ENCODE data around the gene MYBBP1A. TPM values are rescaled to one million over a fixed set of nuclear protein-coding genes. Genes with fewer than 3 reads are reported as not detected.

Gene MYBBP1A
- total RNA-seq, 5 donors from 2014 or later (not counting 1 experiment from before 2014, with no cell fraction given), result 57.0 to 102 (median 94.2) TPM

GRCh38 chr17:4585638-4585994 is 30.4 kb upstream of the MYBBP1A start:
- no peak overlapping the region for H3K4me3 ChIP-seq (ENCODE audit: control insufficient read depth in 1 of 2, extremely low read depth in 1 of 2, low read length in 1 of 2)
- 95% methylated on average over 7 of the region's 7 CpGs for WGBS (ENCODE audit: insufficient coverage)
- CTCF ChIA-PET, result interaction anchor here in 1 of 2 donors (0.6 kb wide), 1 partner anchor 211 kb away, joined by 3 read pairs; the partner anchor contains the start of gene PSMB6
- no peak overlapping the region for H3K27ac Mint-ChIP-seq
- H3K27me3 ChIP-seq (replicated peaks in 1 of 2; ENCODE audit: control insufficient read depth in 2 of 2, extremely low read depth in 1 of 2, insufficient read depth in 2 of 2, low read length in 1 of 2), result peaks cover 7 to 62% of the 10 kb centered on the region in 2 experiments
- no peaks in the 10 kb centered on the region for H3K36me3 Mint-ChIP-seq
- no peaks in the 10 kb centered on the region for H3K9me3 Mint-ChIP-seq
- POLR2A ChIA-PET, result interaction anchor here in 1 of 2 donors (0.5 kb wide), 1 partner anchor 923 kb away, joined by 3 read pairs; no protein-coding TSS in a partner anchor
- H3K27me3 Mint-ChIP-seq, result peaks cover 29 to 54% of the 10 kb centered on the region in 2 donors
- H3K36me3 ChIP-seq (ENCODE audit: control insufficient read depth in 2 of 2, extremely low read depth in 1 of 2, insufficient read depth in 1 of 2, low read length in 1 of 2), result no peaks in the 10 kb centered on the region
- peak overlapping the region in 1 of 3 donors; percentile 67 for H3K4me3 Mint-ChIP-seq
- no peaks in the 10 kb centered on the region for H3K9me3 ChIP-seq
- DNase-seq (no peak), ATAC-seq (replicated peaks in 1 of 4) (no peak)
- peaks cover 0 to 5% of the 10 kb centered on the region in 2 experiments for H3K4me1 ChIP-seq (ENCODE audit: control insufficient read depth in 1 of 2, extremely low read depth in 1 of 2, insufficient read depth in 2 of 2, low read length in 2 of 2)
- peaks cover 2 to 12% (median 6%) of the 10 kb centered on the region in 3 donors for H3K4me1 Mint-ChIP-seq
- H3K27ac ChIP-seq (ENCODE audit: low read length), result no peak overlapping the region

- CTCF ChIA-PET, result no interaction called here
- no peaks in the 10 kb centered on the region for H3K9me3 ChIP-seq
- Mint-ChIP-seq H3K27me3 (peaks cover 25 to 51% of the 10 kb centered on the region in 2 donors), H3K27ac (no peak overlapping the region), H3K9me3 (no peaks in the 10 kb centered on the region), H3K36me3 (no peaks in the 10 kb centered on the region), H3K4me1 (peaks cover 2 to 12% (median 6%) of the 10 kb centered on the region in 3 donors), H3K4me3 (peak overlapping the region; percentile 3 to 67 (median 49))
- no peak overlapping the region for H3K4me3 ChIP-seq (ENCODE audit: control insufficient read depth in 1 of 2, extremely low read depth in 1 of 2, low read length in 1 of 2)
- ATAC-seq (replicated peaks in 1 of 4) (no peak), DNase-seq (no peak)
- POLR2A ChIA-PET, result no interaction called here
- peaks cover 7 to 62% of the 10 kb centered on the region in 2 experiments for H3K27me3 ChIP-seq (replicated peaks in 1 of 2; ENCODE audit: control insufficient read depth in 2 of 2, extremely low read depth in 1 of 2, insufficient read depth in 2 of 2, low read length in 1 of 2)
- H3K27ac ChIP-seq (ENCODE audit: low read length), result no peak overlapping the region
- H3K36me3 ChIP-seq (ENCODE audit: control insufficient read depth in 2 of 2, extremely low read depth in 1 of 2, insufficient read depth in 1 of 2, low read length in 1 of 2), result no peaks in the 10 kb centered on the region
- peaks cover 0 to 5% of the 10 kb centered on the region in 2 experiments for H3K4me1 ChIP-seq (ENCODE audit: control insufficient read depth in 1 of 2, extremely low read depth in 1 of 2, insufficient read depth in 2 of 2, low read length in 2 of 2)
- WGBS (ENCODE audit: insufficient coverage), result 23% methylated on average over 49 of the region's 57 CpGs
These were observed 29.9 kb upstream of the MYBBP1A start for GRCh38 chr17:4584917-4585637.

- ChIA-PET CTCF (no interaction called here), POLR2A (no interaction called here)
- H3K27me3 Mint-ChIP-seq, result peaks cover 25 to 51% of the 10 kb centered on the region in 2 donors
- peak in 6 of 35 experiments; percentile 6 to 24 (median 14) for DNase-seq
- peak within 1 kb of the TSS; percentile 63 to 76 (median 67) for H3K4me3 Mint-ChIP-seq
- Histone ChIP-seq H3K27me3 (replicated peaks in 1 of 2; ENCODE audit: control insufficient read depth in 2 of 2, extremely low read depth in 1 of 2, insufficient read depth in 2 of 2, low read length in 1 of 2) (peaks cover 7 to 60% of the 10 kb centered on the region in 2 experiments), H3K36me3 (ENCODE audit: control insufficient read depth in 2 of 2, extremely low read depth in 1 of 2, insufficient read depth in 1 of 2, low read length in 1 of 2) (no peaks in the 10 kb centered on the region), H3K4me1 (ENCODE audit: control insufficient read depth in 1 of 2, extremely low read depth in 1 of 2, insufficient read depth in 2 of 2, low read length in 2 of 2) (peaks cover 0 to 5% of the 10 kb centered on the region in 2 experiments), H3K4me3 (ENCODE audit: control insufficient read depth in 1 of 2, extremely low read depth in 1 of 2, low read length in 1 of 2) (peak within 1 kb of the TSS; percentile 31 to 58), H3K9me3 (no peaks in the 10 kb centered on the region), H3K27ac (ENCODE audit: low read length) (no peak within 1 kb of the TSS)
- 2% methylated on average over 99 of the region's 100 CpGs for WGBS (ENCODE audit: insufficient coverage)
- no peak within 1 kb of the TSS for H3K27ac Mint-ChIP-seq
- ATAC-seq (replicated peaks in 1 of 4), result peak; percentile 41 to 71 (median 52)
- H3K4me1 Mint-ChIP-seq, result peaks cover 2 to 12% (median 6%) of the 10 kb centered on the region in 3 donors
- no peaks in the 10 kb centered on the region for H3K9me3 Mint-ChIP-seq
- H3K36me3 Mint-ChIP-seq, result no peaks in the 10 kb centered on the region
These were observed 29.1 kb upstream of the MYBBP1A start, which contains the start of gene SMTNL2 for GRCh38 chr17:4584101-4584916. Gene SMTNL2 (plus strand): TSS chr17:4584529. CDS start chr17:4584606, 77 bp downstream.

- ATAC-seq (replicated peaks in 1 of 4) (peak; percentile 46 to 82 (median 62)), DNase-seq (peak in 5 of 35 experiments; percentile 3 to 30 (median 17))
- Mint-ChIP-seq H3K27ac (no peak overlapping the region), H3K36me3 (no peaks in the 10 kb centered on the region), H3K27me3 (peaks cover 25 to 51% of the 10 kb centered on the region in 2 donors), H3K9me3 (no peaks in the 10 kb centered on the region), H3K4me1 (peaks cover 2 to 12% (median 6%) of the 10 kb centered on the region in 3 donors), H3K4me3 (peak overlapping the region; percentile 63 to 76 (median 66))
- H3K27ac ChIP-seq (ENCODE audit: low read length), result no peak overlapping the region
- 13% methylated on average over 3 of the region's 12 CpGs for WGBS (ENCODE audit: insufficient coverage)
- ChIA-PET CTCF (no interaction called here), POLR2A (no interaction called here)
- no peaks in the 10 kb centered on the region for H3K36me3 ChIP-seq (ENCODE audit: control insufficient read depth in 2 of 2, extremely low read depth in 1 of 2, insufficient read depth in 1 of 2, low read length in 1 of 2)
- H3K4me3 ChIP-seq (ENCODE audit: control insufficient read depth in 1 of 2, extremely low read depth in 1 of 2, low read length in 1 of 2), result peak overlapping the region; percentile 31 to 58
- H3K27me3 ChIP-seq (replicated peaks in 1 of 2; ENCODE audit: control insufficient read depth in 2 of 2, extremely low read depth in 1 of 2, insufficient read depth in 2 of 2, low read length in 1 of 2), result peaks cover 7 to 56% of the 10 kb centered on the region in 2 experiments
- no peaks in the 10 kb centered on the region for H3K9me3 ChIP-seq
- peaks cover 0 to 5% of the 10 kb centered on the region in 2 experiments for H3K4me1 ChIP-seq (ENCODE audit: control insufficient read depth in 1 of 2, extremely low read depth in 1 of 2, insufficient read depth in 2 of 2, low read length in 2 of 2)
These were observed 28.6 kb upstream of the MYBBP1A start for GRCh38 chr17:4583782-4584100.

- H3K4me1 Mint-ChIP-seq, result peaks cover 2 to 12% (median 6%) of the 10 kb centered on the region in 3 donors
- peak overlapping the region in 1 of 3 donors; percentile 66 for H3K4me3 Mint-ChIP-seq
- no peaks in the 10 kb centered on the region for H3K9me3 Mint-ChIP-seq
- peaks cover 0 to 5% of the 10 kb centered on the region in 2 experiments for H3K4me1 ChIP-seq (ENCODE audit: control insufficient read depth in 1 of 2, extremely low read depth in 1 of 2, insufficient read depth in 2 of 2, low read length in 2 of 2)
- no peak overlapping the region for H3K27ac Mint-ChIP-seq
- CTCF ChIA-PET, result no interaction called here
- H3K4me3 ChIP-seq (ENCODE audit: control insufficient read depth in 1 of 2, extremely low read depth in 1 of 2, low read length in 1 of 2), result no peak overlapping the region
- no peak overlapping the region for H3K27ac ChIP-seq (ENCODE audit: low read length)
- H3K9me3 ChIP-seq, result no peaks in the 10 kb centered on the region
- H3K27me3 ChIP-seq (replicated peaks in 1 of 2; ENCODE audit: control insufficient read depth in 2 of 2, extremely low read depth in 1 of 2, insufficient read depth in 2 of 2, low read length in 1 of 2), result peaks cover 7 to 56% of the 10 kb centered on the region in 2 experiments
- POLR2A ChIA-PET, result no interaction called here
- no peaks in the 10 kb centered on the region for H3K36me3 ChIP-seq (ENCODE audit: control insufficient read depth in 2 of 2, extremely low read depth in 1 of 2, insufficient read depth in 1 of 2, low read length in 1 of 2)
- DNase-seq, result no peak
- 69% methylated on average over 2 of the region's 3 CpGs for WGBS (ENCODE audit: insufficient coverage)
- H3K27me3 Mint-ChIP-seq, result peaks cover 25 to 51% of the 10 kb centered on the region in 2 donors
- no peak for ATAC-seq (replicated peaks in 1 of 4)
- no peaks in the 10 kb centered on the region for H3K36me3 Mint-ChIP-seq
These were observed 28.0 kb upstream of the MYBBP1A start for GRCh38 chr17:4583206-4583605.

- H3K4me3 ChIP-seq (ENCODE audit: control insufficient read depth in 1 of 2, extremely low read depth in 1 of 2, low read length in 1 of 2), result no peak overlapping the region
- H3K27me3 ChIP-seq (replicated peaks in 1 of 2; ENCODE audit: control insufficient read depth in 2 of 2, extremely low read depth in 1 of 2, insufficient read depth in 2 of 2, low read length in 1 of 2), result peaks cover 7 to 56% of the 10 kb centered on the region in 2 experiments
- no peaks in the 10 kb centered on the region for H3K9me3 Mint-ChIP-seq
- CTCF ChIA-PET, result no interaction called here
- H3K4me1 Mint-ChIP-seq, result peaks cover 2 to 12% (median 6%) of the 10 kb centered on the region in 3 donors
- H3K9me3 ChIP-seq, result no peaks in the 10 kb centered on the region
- 88% methylated on average over 6 of the region's 8 CpGs for WGBS (ENCODE audit: insufficient coverage)
- no peak overlapping the region for H3K27ac Mint-ChIP-seq
- no peak overlapping the region for H3K4me3 Mint-ChIP-seq
- POLR2A ChIA-PET, result no interaction called here
- no peak overlapping the region for H3K27ac ChIP-seq (ENCODE audit: low read length)
- no peaks in the 10 kb centered on the region for H3K36me3 Mint-ChIP-seq
- no peak for ATAC-seq (replicated peaks in 1 of 4)
- no peak for DNase-seq
- H3K36me3 ChIP-seq (ENCODE audit: control insufficient read depth in 2 of 2, extremely low read depth in 1 of 2, insufficient read depth in 1 of 2, low read length in 1 of 2), result no peaks in the 10 kb centered on the region
- H3K4me1 ChIP-seq (ENCODE audit: control insufficient read depth in 1 of 2, extremely low read depth in 1 of 2, insufficient read depth in 2 of 2, low read length in 2 of 2), result peaks cover 0 to 5% of the 10 kb centered on the region in 2 experiments
- H3K27me3 Mint-ChIP-seq, result peaks cover 25 to 51% of the 10 kb centered on the region in 2 donors
These were observed 27.5 kb upstream of the MYBBP1A start for GRCh38 chr17:4582691-4583090.

All from T-cell (primary cell).